ENCODE measurements around the gene ATRX.

- no peak for TF ChIP-seq CTCF (IDR thresholded peaks at IDR 0.05)
- TF ChIP-seq REST (IDR thresholded peaks at IDR 0.05; ENCODE audit: insufficient read depth in 1 of 2, low read depth in 2 of 2, low read length in 1 of 2), result no peak
These were observed 7.9 kb upstream of the ATRX start for GRCh38 chrX:77793946-77794345.

All from Panc1 (cell line).